Measurements from ENCODE around the gene FAM83B. TPM values are rescaled to one million over a fixed set of nuclear protein-coding genes. Genes with fewer than 3 reads are reported as not detected.

The FAM83B gene
- total RNA-seq, 4 donors from 2014 or later, result 57.8 to 88.9 (median 59.8) TPM

DNA sequence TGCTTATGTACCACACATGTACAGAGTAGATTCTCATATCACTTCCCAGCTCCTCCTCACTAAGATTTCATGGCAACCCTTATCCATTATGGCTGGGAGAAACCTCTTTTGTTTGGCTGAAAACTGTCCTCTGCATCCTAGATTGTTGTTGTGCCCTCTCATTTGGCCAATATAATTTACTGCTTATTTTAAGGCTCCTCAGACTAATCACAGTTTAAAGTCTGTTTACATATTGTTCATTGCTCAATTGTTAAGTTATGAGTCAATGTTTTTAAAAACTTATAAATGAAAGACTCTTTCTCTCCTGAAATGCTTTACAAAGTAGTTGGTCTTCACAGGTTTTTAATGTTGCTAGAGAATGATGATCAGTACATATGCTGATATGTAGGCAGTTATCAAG is 57.3 kb downstream of the FAM83B start:
- H3K27ac ChIP-seq, result no peak overlapping the region
- H3K36me3 ChIP-seq, result peaks cover 0 to 10% (median 0%) of the 10 kb centered on the region in 3 donors
- no peaks in the 10 kb centered on the region for H3K9me3 ChIP-seq
- no peak overlapping the region for H3K4me3 ChIP-seq
- DNase-seq, result no peak
- H3K27me3 ChIP-seq, result no peaks in the 10 kb centered on the region
- H3K4me1 ChIP-seq, result no peaks in the 10 kb centered on the region
- TF ChIP-seq POLR2A (IDR thresholded peaks at IDR 0.05), result no peak
- TF ChIP-seq, protein P1, sequence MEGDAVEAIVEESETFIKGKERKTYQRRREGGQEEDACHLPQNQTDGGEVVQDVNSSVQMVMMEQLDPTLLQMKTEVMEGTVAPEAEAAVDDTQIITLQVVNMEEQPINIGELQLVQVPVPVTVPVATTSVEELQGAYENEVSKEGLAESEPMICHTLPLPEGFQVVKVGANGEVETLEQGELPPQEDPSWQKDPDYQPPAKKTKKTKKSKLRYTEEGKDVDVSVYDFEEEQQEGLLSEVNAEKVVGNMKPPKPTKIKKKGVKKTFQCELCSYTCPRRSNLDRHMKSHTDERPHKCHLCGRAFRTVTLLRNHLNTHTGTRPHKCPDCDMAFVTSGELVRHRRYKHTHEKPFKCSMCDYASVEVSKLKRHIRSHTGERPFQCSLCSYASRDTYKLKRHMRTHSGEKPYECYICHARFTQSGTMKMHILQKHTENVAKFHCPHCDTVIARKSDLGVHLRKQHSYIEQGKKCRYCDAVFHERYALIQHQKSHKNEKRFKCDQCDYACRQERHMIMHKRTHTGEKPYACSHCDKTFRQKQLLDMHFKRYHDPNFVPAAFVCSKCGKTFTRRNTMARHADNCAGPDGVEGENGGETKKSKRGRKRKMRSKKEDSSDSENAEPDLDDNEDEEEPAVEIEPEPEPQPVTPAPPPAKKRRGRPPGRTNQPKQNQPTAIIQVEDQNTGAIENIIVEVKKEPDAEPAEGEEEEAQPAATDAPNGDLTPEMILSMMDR (IDR thresholded peaks at IDR 0.05), result no peak
- intact Hi-C loops (cut with DNase I), result no loop called here

- TF ChIP-seq POLR2A (IDR thresholded peaks at IDR 0.05), result no peak
- TF ChIP-seq, protein P1 (IDR thresholded peaks at IDR 0.05), result no peak
- intact Hi-C loops (cut with DNase I), result no loop called here
- DNase-seq, result no peak
- Histone ChIP-seq H3K27me3 (no peaks in the 10 kb centered on the region), H3K36me3 (no peaks in the 10 kb centered on the region), H3K4me3 (no peak overlapping the region), H3K27ac (no peak overlapping the region), H3K4me1 (no peaks in the 10 kb centered on the region), H3K9me3 (no peaks in the 10 kb centered on the region)
- 71 to 76% methylated on average over 1 of the region's 1 CpG for WGBS, 2 donors
These were observed 60.8 kb downstream of the FAM83B start for GRCh38 chr6:54907355-54907754.

DNA sequence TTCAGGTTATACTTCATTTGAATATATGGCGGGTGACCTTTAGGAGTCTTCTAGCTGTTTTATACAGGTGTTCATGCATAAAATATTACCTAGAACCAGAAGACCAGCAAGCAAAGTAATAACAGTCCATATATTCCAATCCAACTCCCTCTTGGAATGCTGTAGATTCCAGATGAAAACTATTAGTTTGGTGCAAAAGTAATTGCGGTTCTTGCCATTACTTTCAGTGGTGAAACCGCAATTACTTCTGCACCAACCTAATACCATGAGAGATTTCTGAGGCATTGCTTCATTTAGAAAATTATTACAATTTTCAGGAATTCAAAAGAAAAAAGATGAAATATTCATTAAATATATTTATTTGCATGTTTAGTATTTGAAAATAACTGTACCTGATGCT is 62.6 kb downstream of the FAM83B start:
- intact Hi-C loops (cut with DNase I), result no loop called here
- 93 to 94% methylated on average over 3 of the region's 3 CpGs for WGBS, 2 donors
- Histone ChIP-seq H3K9me3 (no peaks in the 10 kb centered on the region), H3K27ac (no peak overlapping the region), H3K36me3 (no peaks in the 10 kb centered on the region), H3K27me3 (no peaks in the 10 kb centered on the region), H3K4me1 (no peaks in the 10 kb centered on the region), H3K4me3 (no peak overlapping the region)
- no peak for TF ChIP-seq POLR2A (IDR thresholded peaks at IDR 0.05)
- TF ChIP-seq, protein P1 (IDR thresholded peaks at IDR 0.05), result no peak
- no peak for DNase-seq

DNA sequence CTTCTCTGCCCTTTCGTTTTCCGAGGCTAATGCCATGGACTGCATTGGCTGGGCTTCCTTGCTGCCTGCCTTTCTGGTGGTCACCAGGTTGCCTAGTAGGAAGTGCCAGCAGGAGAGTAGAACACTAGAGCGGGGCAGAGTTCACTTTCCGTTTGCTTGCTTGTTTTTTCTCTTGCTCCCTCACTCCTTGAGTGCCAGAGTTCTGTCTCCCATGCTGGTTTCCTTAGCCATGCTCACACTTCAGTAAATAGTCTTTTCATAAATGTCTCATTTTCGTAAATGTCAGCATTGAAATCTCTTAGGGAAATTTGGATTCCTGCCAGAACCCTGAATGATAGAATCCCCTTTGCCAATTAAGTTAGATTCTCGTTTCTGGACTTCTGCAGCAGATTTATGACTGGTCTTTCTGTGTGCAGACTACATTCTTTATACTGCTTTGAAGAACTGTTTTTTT is 63.9 kb downstream of the FAM83B start:
- intact Hi-C loops (cut with DNase I), result no loop called here
- DNase-seq, result no peak

DNA sequence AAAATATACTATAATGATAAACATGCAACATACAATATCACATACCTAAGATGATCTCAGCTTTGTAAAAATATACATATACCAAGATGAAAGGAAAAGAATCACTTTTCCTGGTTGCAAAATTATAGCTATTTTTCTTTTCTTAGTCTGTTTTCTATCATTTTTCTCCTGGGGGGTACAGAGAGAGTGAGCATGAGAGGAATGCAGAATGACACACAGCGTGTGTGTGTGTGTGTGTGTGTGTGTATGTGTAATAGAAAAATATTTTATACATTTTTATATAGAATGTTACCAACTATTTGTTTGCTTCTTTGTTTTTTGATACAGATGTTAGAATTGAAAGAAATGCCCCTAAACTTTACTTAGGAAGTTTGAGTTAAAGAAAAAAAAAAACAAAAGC is 64.3 kb downstream of the FAM83B start:
- Histone ChIP-seq H3K27ac (no peak overlapping the region), H3K9me3 (no peaks in the 10 kb centered on the region), H3K4me3 (no peak overlapping the region), H3K27me3 (no peaks in the 10 kb centered on the region), H3K36me3 (no peaks in the 10 kb centered on the region), H3K4me1 (no peaks in the 10 kb centered on the region)
- TF ChIP-seq POLR2A (IDR thresholded peaks at IDR 0.05), result no peak
- TF ChIP-seq, protein P1 (IDR thresholded peaks at IDR 0.05), result no peak
- intact Hi-C loops (cut with DNase I), result no loop called here
- WGBS, 2 donors, result 25 to 77% methylated on average over 1 of the region's 1 CpG
- no peak for DNase-seq

More for the DNA sequence above, 63.9 kb downstream of the FAM83B start:
- 56 to 70% methylated on average over 6 of the region's 6 CpGs for WGBS, 2 donors
- Histone ChIP-seq H3K4me3 (no peak overlapping the region), H3K36me3 (no peaks in the 10 kb centered on the region), H3K27me3 (no peaks in the 10 kb centered on the region), H3K9me3 (no peaks in the 10 kb centered on the region), H3K4me1 (no peaks in the 10 kb centered on the region), H3K27ac (no peak overlapping the region)
- TF ChIP-seq POLR2A (IDR thresholded peaks at IDR 0.05), result no peak
- TF ChIP-seq, protein P1 (IDR thresholded peaks at IDR 0.05), result no peak

Data from esophagus squamous epithelium (tissue), 5 donors.